ENCODE results near the gene CMSS1. TPM values are rescaled to one million over a fixed set of nuclear protein-coding genes. Genes with fewer than 3 reads are reported as not detected.

Gene CMSS1
- total and polyA plus RNA-seq, 12 donors: 16.2 to 75.6 (median 33.0) TPM

DNA sequence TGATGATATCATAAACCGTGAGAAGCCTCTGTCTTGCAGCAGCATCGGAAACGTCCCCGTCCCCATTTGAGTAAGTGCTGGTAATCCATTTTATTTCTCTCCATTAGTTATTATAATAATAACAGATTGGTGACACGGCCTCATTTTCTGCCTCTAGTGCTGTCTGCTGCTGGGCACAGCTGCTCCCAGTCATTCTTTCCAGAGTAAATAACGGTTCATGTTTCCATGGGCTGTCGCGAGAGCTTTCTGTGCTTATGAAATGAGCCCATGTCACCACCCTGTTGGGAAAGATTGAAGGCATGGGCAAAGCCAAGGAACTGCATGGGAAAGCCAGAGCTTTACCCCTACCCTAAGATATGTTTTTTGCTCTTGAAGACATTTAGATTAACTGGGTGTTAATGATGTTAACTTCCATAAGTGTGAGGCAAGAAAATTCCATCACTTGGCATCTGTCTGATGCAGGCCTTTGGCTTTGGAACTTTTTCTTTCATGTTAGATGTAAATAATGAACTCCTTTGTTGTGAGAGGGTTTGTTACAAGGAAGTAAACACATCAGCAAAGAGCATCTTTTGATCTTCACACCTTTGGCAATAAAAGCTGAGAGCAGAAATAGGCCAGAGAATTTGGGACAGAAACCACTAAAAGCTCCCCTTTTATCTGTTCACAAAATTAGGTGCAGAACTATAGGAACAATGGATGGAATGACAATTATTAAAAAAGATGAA, 154.9 kb downstream of the CMSS1 start:
- Histone ChIP-seq H3K27me3 (no peaks in the 10 kb centered on the region), H3K4me1 (replicated peaks in 1 of 2) (no peaks in the 10 kb centered on the region), H3K27ac (no peak overlapping the region), H3K4me3 (no peak overlapping the region), H3K36me3 (replicated peaks in 1 of 2) (no peaks in the 10 kb centered on the region), H3K9me3 (replicated peaks in 1 of 3) (no peaks in the 10 kb centered on the region)
- 79 to 89% (median 85%) methylated on average over 8 of the region's 8 CpGs for WGBS, 4 donors
- TF ChIP-seq POLR2A (IDR thresholded peaks at IDR 0.05): no peak
- TF ChIP-seq, protein P1, sequence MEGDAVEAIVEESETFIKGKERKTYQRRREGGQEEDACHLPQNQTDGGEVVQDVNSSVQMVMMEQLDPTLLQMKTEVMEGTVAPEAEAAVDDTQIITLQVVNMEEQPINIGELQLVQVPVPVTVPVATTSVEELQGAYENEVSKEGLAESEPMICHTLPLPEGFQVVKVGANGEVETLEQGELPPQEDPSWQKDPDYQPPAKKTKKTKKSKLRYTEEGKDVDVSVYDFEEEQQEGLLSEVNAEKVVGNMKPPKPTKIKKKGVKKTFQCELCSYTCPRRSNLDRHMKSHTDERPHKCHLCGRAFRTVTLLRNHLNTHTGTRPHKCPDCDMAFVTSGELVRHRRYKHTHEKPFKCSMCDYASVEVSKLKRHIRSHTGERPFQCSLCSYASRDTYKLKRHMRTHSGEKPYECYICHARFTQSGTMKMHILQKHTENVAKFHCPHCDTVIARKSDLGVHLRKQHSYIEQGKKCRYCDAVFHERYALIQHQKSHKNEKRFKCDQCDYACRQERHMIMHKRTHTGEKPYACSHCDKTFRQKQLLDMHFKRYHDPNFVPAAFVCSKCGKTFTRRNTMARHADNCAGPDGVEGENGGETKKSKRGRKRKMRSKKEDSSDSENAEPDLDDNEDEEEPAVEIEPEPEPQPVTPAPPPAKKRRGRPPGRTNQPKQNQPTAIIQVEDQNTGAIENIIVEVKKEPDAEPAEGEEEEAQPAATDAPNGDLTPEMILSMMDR (IDR thresholded peaks at IDR 0.05): no peak
- intact Hi-C loops (cut with DNase I): no loop called here
- DNase-seq: peak in 1 of 7 donors; percentile 54

DNA sequence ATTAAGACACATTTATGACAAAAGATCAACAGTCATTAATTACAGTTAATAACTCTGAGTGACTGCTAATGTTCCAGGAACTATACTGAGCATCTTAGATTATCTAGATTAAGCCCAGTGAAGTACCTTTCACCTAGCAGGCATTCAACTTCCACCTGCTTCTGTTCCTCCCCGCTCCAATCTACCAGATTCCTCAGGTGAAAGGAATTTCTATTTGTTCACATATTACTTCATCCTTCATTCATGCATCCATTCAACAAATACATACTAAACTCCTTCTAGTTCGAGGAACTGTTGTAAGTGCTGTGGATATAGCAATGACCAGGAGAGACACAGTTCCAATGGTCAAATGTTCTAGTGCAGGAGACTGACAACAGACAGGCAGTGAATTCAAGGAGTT, 157.3 kb downstream of the CMSS1 start:
- Histone ChIP-seq H3K36me3 (replicated peaks in 1 of 2) (no peaks in the 10 kb centered on the region), H3K27me3 (no peaks in the 10 kb centered on the region), H3K4me3 (no peak overlapping the region), H3K9me3 (replicated peaks in 1 of 3) (no peaks in the 10 kb centered on the region), H3K4me1 (replicated peaks in 1 of 2) (no peaks in the 10 kb centered on the region), H3K27ac (no peak overlapping the region)
- TF ChIP-seq, protein P1 (IDR thresholded peaks at IDR 0.05): no peak
- TF ChIP-seq POLR2A (IDR thresholded peaks at IDR 0.05): no peak
- no peak for DNase-seq
- intact Hi-C loops (cut with DNase I): no loop called here
- WGBS, 4 donors: 96 to 100% (median 97%) methylated on average over 2 of the region's 2 CpGs

DNA sequence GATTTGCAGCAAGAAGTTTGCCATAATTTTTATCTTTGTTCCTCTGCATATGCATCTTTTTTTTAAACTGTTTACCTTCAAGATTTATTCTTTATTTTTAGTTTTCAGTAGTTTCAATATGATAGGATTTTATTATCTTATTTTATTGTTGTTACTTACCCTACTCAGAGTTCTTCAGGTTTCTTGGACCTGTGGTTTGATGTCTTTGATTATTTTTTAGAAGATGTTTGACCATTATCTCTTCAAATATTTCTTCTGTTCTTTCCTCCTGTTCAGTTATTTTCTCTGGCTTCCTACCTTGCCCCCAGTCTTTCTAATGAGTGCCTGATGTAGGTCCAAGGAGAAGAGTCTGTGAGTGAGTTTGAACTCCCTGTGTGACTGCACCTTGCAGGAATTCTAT, 158.9 kb downstream of the CMSS1 start:
- H3K4me1 ChIP-seq (replicated peaks in 1 of 2): no peaks in the 10 kb centered on the region

DNA sequence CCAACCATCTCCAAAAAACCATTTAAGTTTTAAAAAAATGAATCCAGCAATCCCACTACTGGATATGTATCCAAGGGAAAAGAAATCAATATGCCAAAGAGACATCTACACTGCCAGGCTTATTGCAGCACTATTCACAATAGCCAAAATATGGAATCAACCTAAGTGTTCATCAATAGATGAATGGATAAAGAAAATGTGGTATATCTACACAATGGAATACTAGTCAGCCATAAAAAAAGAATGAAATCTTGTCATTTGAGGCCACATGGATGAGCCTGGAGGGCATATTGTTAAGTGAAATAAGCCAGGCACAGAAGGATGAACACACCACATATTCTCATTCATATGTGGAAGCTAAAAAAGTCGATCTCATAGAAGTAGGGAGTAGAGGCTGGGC, 160.6 kb downstream of the CMSS1 start:
- intact Hi-C loops (cut with DNase I): no loop called here
- H3K4me1 ChIP-seq (replicated peaks in 1 of 2): no peaks in the 10 kb centered on the region
- no peak overlapping the region for H3K4me3 ChIP-seq
- DNase-seq: no peak
- H3K27me3 ChIP-seq: no peaks in the 10 kb centered on the region
- no peak overlapping the region for H3K27ac ChIP-seq
- no peaks in the 10 kb centered on the region for H3K9me3 ChIP-seq (replicated peaks in 1 of 3)
- TF ChIP-seq POLR2A (IDR thresholded peaks at IDR 0.05): no peak
- TF ChIP-seq, protein P1 (IDR thresholded peaks at IDR 0.05): no peak
- WGBS, 4 donors: 88 to 100% (median 95%) methylated on average over 1 of the region's 1 CpG
- H3K36me3 ChIP-seq (replicated peaks in 1 of 2): no peaks in the 10 kb centered on the region

More for the DNA sequence above, 158.9 kb downstream of the CMSS1 start:
- H3K27ac ChIP-seq: no peak overlapping the region
- intact Hi-C loops (cut with DNase I): no loop called here
- no peaks in the 10 kb centered on the region for H3K36me3 ChIP-seq (replicated peaks in 1 of 2)
- no peak for TF ChIP-seq POLR2A (IDR thresholded peaks at IDR 0.05)
- TF ChIP-seq, protein P1 (IDR thresholded peaks at IDR 0.05): no peak
- no peak overlapping the region for H3K4me3 ChIP-seq
- no peaks in the 10 kb centered on the region for H3K27me3 ChIP-seq
- no peaks in the 10 kb centered on the region for H3K9me3 ChIP-seq (replicated peaks in 1 of 3)
- DNase-seq: no peak

Measured in adrenal gland (tissue), 12 donors.